SK-N-SH treated with all-trans-retinoic acid at 6 μM for 48 hours (cell line): Measurements from ENCODE around the gene RNASET2.

Experiments used
- ARNTL ChIP-seq: fragments of 450-650 bp; formaldehyde crosslinking; IDR thresholded peaks from 2 replicates; pipeline ENCODE4 v1.5.0; 2020; ENCODE audit warnings: low read depth, mild to moderate bottlenecking, moderate library complexity, borderline replicate concordance
- PATZ1 ChIP-seq: fragments of 250-450 bp; sonication (Bioruptor Pico); IDR thresholded peaks from 2 replicates; pipeline ENCODE4 v1.8.0; 2020; ENCODE audit warnings: mild to moderate bottlenecking, moderate library complexity, borderline replicate concordance
- TOX ChIP-seq: fragments of 250-450 bp; sonication (Bioruptor Pico); IDR thresholded peaks from 2 replicates; pipeline ENCODE4 v1.8.0; 2021; ENCODE audit warnings: mild to moderate bottlenecking, moderate library complexity, borderline replicate concordance
- ZFP3 ChIP-seq: fragments of 250-450 bp; sonication (Bioruptor Pico); IDR thresholded peaks from 2 replicates; pipeline ENCODE4 v1.5.0; 2020; ENCODE audit warnings: mild to moderate bottlenecking, moderate library complexity
- ZNF8 ChIP-seq: fragments of 450-650 bp; formaldehyde crosslinking; IDR thresholded peaks from 2 replicates; pipeline ENCODE4 v1.5.0; 2020; ENCODE audit warnings: mild to moderate bottlenecking, moderate library complexity
- TF ChIP-seq, protein P1 (sequence below): fragments of 250-450 bp; sonication (Bioruptor Pico); IDR thresholded peaks from 2 replicates; pipeline ENCODE4 v1.8.0; 2021; ENCODE audit warnings: low read depth, mild to moderate bottlenecking, moderate library complexity, borderline replicate concordance
- TF ChIP-seq, protein P2 (sequence below): fragments of 250-450 bp; sonication (Bioruptor Pico); IDR thresholded peaks from 2 replicates; pipeline ENCODE4 v1.5.1; 2020; ENCODE audit warnings: low read depth, mild to moderate bottlenecking, moderate library complexity

GRCh38 chr6:166935353-166935752 is 21.0 kb downstream of the RNASET2 start:
- TF ChIP-seq, protein P1, sequence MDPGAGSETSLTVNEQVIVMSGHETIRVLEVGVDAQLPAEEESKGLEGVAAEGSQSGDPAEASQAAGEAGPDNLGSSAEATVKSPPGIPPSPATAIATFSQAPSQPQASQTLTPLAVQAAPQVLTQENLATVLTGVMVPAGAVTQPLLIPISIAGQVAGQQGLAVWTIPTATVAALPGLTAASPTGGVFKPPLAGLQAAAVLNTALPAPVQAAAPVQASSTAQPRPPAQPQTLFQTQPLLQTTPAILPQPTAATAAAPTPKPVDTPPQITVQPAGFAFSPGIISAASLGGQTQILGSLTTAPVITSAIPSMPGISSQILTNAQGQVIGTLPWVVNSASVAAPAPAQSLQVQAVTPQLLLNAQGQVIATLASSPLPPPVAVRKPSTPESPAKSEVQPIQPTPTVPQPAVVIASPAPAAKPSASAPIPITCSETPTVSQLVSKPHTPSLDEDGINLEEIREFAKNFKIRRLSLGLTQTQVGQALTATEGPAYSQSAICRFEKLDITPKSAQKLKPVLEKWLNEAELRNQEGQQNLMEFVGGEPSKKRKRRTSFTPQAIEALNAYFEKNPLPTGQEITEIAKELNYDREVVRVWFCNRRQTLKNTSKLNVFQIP = no peak
- no peak for TF ChIP-seq PATZ1 (CRISPR knock-in tag)
- TF ChIP-seq, protein P2, sequence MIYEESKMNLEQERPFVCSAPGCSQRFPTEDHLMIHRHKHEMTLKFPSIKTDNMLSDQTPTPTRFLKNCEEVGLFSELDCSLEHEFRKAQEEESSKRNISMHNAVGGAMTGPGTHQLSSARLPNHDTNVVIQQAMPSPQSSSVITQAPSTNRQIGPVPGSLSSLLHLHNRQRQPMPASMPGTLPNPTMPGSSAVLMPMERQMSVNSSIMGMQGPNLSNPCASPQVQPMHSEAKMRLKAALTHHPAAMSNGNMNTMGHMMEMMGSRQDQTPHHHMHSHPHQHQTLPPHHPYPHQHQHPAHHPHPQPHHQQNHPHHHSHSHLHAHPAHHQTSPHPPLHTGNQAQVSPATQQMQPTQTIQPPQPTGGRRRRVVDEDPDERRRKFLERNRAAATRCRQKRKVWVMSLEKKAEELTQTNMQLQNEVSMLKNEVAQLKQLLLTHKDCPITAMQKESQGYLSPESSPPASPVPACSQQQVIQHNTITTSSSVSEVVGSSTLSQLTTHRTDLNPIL (CRISPR knock-in tag) = no peak
- TF ChIP-seq TOX (CRISPR knock-in tag) = no peak
- no peak for TF ChIP-seq ARNTL (CRISPR knock-in tag)
- no peak for TF ChIP-seq ZNF8
- TF ChIP-seq ZFP3 (CRISPR knock-in tag) = no peak
